Measurements from ENCODE around the gene ARHGAP45. TPM values are rescaled to one million over a fixed set of nuclear protein-coding genes. Genes with fewer than 3 reads are reported as not detected.

Gene ARHGAP45
- total RNA-seq, 4 donors from 2014 or later: 82.6 to 187 (median 118) TPM

DNA sequence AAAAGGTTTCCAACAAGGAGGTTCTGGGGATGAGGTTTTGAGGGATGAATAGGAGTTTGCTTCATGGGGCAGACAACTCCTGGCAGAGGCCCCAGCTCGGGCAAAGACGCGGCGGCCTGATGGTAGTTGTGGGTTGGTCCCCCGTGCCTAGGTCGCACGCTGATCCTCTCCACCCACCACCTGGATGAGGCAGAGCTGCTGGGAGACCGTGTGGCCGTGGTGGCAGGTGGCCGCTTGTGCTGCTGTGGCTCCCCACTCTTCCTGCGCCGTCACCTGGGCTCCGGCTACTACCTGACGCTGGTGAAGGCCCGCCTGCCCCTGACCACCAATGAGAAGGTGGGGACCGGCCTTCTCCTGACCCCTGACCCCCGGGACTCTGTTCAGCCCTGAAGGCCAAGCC, 15.2 kb upstream of the ARHGAP45 start:
- no peaks in the 10 kb centered on the region for H3K27me3 ChIP-seq
- H3K4me1 ChIP-seq: peaks cover 0 to 4% (median 0%) of the 10 kb centered on the region in 4 donors
- H3K4me3 ChIP-seq: no peak overlapping the region
- H3K9me3 ChIP-seq: peaks cover 0 to 4% (median 0%) of the 10 kb centered on the region in 4 donors
- TF ChIP-seq, protein P1, sequence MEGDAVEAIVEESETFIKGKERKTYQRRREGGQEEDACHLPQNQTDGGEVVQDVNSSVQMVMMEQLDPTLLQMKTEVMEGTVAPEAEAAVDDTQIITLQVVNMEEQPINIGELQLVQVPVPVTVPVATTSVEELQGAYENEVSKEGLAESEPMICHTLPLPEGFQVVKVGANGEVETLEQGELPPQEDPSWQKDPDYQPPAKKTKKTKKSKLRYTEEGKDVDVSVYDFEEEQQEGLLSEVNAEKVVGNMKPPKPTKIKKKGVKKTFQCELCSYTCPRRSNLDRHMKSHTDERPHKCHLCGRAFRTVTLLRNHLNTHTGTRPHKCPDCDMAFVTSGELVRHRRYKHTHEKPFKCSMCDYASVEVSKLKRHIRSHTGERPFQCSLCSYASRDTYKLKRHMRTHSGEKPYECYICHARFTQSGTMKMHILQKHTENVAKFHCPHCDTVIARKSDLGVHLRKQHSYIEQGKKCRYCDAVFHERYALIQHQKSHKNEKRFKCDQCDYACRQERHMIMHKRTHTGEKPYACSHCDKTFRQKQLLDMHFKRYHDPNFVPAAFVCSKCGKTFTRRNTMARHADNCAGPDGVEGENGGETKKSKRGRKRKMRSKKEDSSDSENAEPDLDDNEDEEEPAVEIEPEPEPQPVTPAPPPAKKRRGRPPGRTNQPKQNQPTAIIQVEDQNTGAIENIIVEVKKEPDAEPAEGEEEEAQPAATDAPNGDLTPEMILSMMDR (IDR thresholded peaks at IDR 0.05): no peak
- no peak for TF ChIP-seq POLR2A (IDR thresholded peaks at IDR 0.05)
- no peak overlapping the region for H3K27ac ChIP-seq
- no peak for DNase-seq
- H3K36me3 ChIP-seq: peaks cover 0 to 4% (median 0%) of the 10 kb centered on the region in 3 donors

DNA sequence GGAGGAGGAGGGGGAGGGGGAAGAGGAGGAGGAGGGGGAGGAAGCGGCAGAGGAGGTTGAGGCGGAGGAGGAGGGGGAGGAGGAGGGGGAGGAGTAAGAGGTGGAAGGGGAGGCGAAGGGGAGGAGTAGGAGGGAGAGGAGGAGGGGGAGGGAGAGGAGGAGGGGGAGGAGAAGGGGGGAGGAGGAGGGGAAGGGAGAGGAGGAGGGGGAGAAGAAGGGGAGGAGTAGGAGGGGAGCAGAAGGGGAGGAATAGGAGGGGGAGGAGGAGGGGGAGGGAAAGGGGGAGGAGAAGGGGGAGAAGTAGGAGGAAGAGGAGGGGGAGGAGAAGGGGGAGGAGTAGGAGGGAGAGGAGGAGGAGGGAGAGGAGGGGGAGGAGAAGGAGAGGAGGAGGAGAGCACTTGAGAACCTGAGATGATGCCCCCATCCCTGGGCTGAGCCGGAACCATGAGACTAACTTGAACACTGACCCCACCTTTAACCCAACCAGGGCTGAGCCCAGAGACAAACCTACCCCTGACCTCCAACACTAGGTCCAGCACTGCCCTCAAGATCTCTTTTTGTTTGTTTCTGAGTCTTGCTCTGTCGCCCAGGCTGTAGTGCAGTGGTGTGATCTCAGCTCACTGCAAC, 14.5 kb upstream of the ARHGAP45 start:
- no peaks in the 10 kb centered on the region for H3K36me3 ChIP-seq
- TF ChIP-seq, protein P1 (IDR thresholded peaks at IDR 0.05): no peak
- TF ChIP-seq POLR2A (IDR thresholded peaks at IDR 0.05): no peak
- H3K9me3 ChIP-seq: peaks cover 0 to 6% (median 2%) of the 10 kb centered on the region in 4 donors
- H3K4me3 ChIP-seq: no peak overlapping the region
- H3K4me1 ChIP-seq: no peaks in the 10 kb centered on the region
- no peak overlapping the region for H3K27ac ChIP-seq
- H3K27me3 ChIP-seq: no peaks in the 10 kb centered on the region
- no peak for DNase-seq

GRCh38 chr19:1053176-1054101, 13.5 kb upstream of the ARHGAP45 start:
- Histone ChIP-seq H3K9me3 (peaks cover 0 to 7% (median 3%) of the 10 kb centered on the region in 4 donors), H3K27me3 (no peaks in the 10 kb centered on the region), H3K4me3 (no peak overlapping the region), H3K4me1 (no peaks in the 10 kb centered on the region), H3K27ac (no peak overlapping the region), H3K36me3 (no peaks in the 10 kb centered on the region)
- peak in 1 of 3 donors; percentile 44 for DNase-seq
- no peak for TF ChIP-seq POLR2A (IDR thresholded peaks at IDR 0.05)
- TF ChIP-seq, protein P1 (IDR thresholded peaks at IDR 0.05): no peak

- peak in 1 of 3 donors; percentile 39 for DNase-seq
- Histone ChIP-seq H3K36me3 (no peaks in the 10 kb centered on the region), H3K9me3 (peaks cover 0 to 12% (median 3%) of the 10 kb centered on the region in 4 donors), H3K4me1 (no peaks in the 10 kb centered on the region), H3K4me3 (no peak overlapping the region), H3K27ac (no peak overlapping the region), H3K27me3 (no peaks in the 10 kb centered on the region)
- TF ChIP-seq, protein P1 (IDR thresholded peaks at IDR 0.05): no peak
- no peak for TF ChIP-seq POLR2A (IDR thresholded peaks at IDR 0.05)
Measured at GRCh38 chr19:1054102-1055027, 12.6 kb upstream of the ARHGAP45 start.

GRCh38 chr19:1055028-1055425, 11.9 kb upstream of the ARHGAP45 start:
- Histone ChIP-seq H3K27me3 (no peaks in the 10 kb centered on the region), H3K36me3 (no peaks in the 10 kb centered on the region), H3K27ac (no peak overlapping the region), H3K4me3 (no peak overlapping the region), H3K4me1 (no peaks in the 10 kb centered on the region), H3K9me3 (peaks cover 0 to 12% (median 3%) of the 10 kb centered on the region in 4 donors)
- TF ChIP-seq, protein P1 (IDR thresholded peaks at IDR 0.05): no peak
- no peak for TF ChIP-seq POLR2A (IDR thresholded peaks at IDR 0.05)
- DNase-seq: peak in 1 of 3 donors; percentile 44

All from Peyer's patch (tissue), 4 donors.